ENCODE measurements around the gene COL28A1.
"Not testable (repeated sequence)": the region's sequence is repeated elsewhere in the genome, so short reads cannot be mapped to it uniquely, and the experiment has no call there.

Gene COL28A1

GRCh38 chr7:7408001-7408770 is 127.5 kb downstream of the COL28A1 start:
- DNase-seq = no peak

DNA sequence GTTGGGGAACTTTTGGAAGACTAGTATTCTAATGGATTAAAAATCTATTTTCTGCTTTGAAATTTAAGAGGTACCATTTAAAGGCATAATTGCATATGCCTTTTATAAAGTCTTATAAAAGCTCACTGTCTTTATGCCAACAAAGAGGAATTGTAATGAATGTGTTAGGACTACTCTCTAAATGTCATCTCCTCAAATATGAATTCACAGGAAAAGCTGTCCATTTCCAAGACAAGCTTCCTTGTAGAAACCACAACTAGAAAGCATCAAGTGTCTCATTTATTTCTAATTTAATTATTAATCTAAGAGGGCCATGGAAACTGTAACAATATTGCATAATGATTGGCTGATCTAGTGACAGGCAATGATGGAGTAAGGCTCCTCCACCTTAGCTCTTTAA is 130.2 kb downstream of the COL28A1 start:
- no peak for DNase-seq

DNA sequence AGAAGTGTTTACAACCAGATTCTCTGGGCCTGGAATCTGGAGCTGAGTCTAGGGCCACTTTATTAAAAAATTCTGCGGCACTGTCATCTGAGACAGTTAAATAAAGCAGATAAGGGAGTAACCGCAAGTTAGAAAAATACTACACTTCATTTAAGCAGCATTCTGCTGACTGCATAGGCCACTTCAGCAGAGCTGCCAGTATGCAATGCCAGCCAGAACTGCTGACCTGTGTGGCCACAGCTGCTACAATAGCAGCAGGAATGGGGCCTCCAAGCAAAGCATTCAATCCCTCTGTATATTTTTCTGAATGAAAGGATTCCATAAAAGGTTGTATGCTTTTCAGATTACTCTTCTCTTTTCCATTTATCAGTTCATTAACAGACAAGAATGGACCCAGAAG is 136.0 kb downstream of the COL28A1 start:
- no peak for DNase-seq

DNA sequence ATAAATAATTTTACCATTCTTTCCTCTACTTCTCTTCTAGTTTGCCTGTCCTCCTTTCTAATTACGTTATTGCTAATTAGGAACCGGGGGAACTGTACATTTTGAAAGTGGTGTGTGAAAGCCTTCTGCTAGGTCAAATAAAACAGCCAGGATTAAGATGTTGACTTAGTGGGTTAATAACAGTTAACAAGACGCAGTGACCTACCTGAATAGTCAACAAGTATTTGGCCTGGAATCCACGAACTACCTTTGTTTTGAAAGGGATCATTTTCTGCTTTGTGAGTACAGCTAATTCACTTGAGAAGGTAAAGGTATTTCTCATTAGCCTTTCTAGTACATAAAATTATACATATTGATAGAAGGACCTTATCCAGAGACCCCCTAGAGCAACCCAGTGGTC is 139.9 kb downstream of the COL28A1 start:
- DNase-seq = no peak

GRCh38 chr7:7388164-7388563 is 147.5 kb downstream of the COL28A1 start:
- DNase-seq = not testable (repeated sequence)

DNA sequence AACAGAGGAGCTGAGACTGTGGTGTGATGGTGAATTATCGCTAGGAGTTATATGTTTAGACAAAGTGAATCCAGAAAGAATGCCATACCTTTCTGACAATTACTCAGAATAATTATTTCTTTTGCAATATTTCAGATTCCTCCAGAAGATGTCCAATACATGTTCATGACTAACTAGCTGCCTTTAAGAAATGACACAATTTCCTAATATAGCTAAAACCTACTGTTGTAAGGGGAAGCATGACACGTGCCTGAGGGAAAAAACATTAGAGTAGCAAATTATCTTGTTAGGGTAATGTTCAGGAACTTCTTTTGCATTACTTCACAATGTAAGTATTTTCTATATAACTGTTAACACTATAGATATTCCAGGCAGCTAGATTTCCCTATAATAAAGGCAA is 150.3 kb downstream of the COL28A1 start:
- no peak for DNase-seq

DNA sequence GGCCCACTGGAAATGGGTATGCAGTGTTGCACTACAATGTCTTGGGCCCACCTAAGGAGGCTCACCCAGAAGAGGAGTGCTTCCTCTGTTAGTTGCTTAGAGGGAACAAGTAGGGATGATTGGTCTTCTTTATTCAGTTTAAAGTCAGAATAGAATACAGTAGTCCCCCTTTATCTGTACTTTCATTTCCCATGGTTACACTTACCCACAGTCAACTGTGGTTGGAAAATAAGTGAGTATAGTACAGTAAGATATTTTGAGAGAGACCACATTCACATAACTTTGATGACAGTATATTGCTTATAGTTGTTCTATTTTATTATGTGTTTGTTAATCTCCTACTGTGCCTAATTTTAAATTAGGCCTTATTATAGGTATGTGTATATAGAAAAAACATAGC is 151.4 kb downstream of the COL28A1 start:
- DNase-seq = no peak

DNA sequence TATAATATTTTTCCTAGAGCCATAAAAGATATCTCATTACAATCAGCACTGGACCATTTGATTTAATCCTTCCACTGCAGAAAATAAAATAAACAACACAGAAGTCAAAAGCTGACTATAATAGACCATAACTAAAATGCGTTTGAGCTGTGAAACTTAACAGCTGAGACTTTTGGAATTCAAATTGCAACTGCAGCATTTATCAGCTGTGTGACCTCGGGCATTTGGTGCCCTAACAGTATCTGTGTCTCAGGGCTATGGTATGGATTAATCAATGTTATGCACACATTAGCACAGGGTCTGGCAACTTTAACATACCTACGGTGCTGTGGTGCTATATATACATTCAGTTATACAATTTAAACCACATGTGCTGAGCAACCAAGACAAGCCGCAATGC is 160.1 kb downstream of the COL28A1 start:
- DNase-seq = no peak

DNA sequence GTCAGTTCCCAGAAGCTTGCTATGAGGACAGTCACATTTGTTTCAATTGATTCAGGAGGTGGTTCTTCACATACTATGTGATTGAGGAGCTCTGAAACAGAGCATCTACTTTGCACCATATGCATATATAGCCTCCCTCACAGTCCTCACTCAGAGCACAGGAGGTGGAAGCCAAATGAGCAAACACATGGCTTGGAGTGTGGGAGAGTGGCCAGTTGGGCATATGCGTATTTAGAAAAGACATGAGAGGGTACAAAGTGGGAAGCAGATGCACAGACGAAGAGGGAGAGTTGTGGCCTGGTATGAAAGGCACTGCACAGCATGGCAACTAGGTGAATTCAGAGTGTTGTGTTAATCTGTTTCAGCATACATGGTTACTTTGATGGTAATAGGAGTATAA is 165.6 kb downstream of the COL28A1 start:
- DNase-seq = no peak

- DNase-seq = no peak
Measured at GRCh38 chr7:7369134-7369533, 166.5 kb downstream of the COL28A1 start.

DNA sequence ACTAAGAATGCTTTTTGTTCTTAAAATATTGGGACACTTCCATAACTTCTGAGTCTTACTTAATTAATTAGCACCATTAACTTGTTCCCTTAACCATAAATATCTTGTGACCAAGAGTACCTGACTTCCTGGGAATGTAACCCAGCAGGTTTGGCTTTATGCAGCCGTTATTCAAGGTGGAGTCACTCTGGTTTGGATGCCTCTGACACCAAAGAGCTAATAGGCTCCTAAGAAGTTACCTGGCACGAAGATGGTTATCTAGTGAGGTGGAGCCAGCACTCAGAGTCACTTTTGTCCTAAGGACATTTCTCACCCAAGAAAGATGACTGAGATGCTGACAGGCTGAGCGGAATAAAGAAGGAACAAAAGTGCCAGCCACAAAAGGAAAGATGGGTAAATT is 181.0 kb downstream of the COL28A1 start:
- DNase-seq = no peak

- DNase-seq = no peak
Measured at GRCh38 chr7:7352845-7353244, 182.8 kb downstream of the COL28A1 start.

GRCh38 chr7:7351832-7352231 is 183.8 kb downstream of the COL28A1 start:
- no peak for DNase-seq

- no peak for DNase-seq
Measured at GRCh38 chr7:7351156-7351555, 184.5 kb downstream of the COL28A1 start.

DNA sequence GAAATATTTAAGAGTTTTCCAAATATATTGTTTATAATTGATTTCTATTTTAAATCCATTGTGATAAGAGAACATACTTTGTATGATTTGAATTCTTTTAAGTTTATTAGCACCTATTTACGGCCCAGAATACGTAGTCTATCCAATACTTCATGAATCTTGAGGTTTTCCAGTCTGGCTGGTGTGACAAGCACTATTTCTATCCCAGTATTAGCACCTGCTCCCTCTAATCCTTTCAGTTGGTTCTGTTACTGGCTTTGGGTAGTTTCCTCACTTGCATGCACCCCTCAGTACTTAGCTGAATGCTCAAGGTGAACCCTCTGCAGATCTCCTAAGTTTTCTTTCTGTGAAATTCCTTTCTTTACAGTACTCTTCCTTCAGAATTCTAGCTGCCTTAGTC is 186.5 kb downstream of the COL28A1 start:
- DNase-seq = no peak

DNA sequence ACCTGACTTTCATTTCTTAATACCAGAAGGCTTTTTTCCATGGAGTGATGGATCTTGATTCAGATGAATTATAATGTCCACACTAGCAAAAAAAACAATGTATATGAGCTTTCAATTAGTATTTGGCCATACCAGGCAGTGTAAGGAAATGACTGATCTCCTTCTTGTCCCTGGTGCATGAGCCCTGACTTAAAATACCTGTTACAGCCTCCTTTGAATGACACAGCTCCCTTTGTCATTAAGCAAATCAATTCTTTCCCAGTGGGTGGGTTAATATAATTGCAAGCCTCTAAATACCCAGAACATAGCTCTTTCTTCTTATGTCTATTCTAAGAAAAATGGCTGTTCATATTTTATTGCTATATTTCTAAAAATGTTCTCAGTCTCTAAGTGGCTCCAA is 188.6 kb downstream of the COL28A1 start:
- DNase-seq = no peak

DNA sequence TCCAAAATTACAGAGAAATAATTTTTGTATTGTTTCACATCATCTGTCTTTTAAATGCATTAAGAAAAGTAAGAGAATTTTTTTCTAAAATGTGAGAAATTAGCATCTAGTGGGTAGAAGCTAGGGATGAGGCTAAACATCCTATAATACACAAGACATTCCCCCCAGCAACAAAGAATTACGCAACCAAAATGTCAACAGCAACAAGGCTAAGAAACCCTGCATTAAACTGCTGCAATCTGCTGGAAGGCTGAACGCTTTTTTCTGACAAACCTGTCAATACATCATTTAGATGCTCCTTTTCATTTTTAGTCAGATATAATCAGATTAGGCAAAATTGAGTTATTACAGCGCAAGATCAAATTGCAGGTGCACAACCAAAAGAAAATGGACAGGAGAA is 191.1 kb downstream of the COL28A1 start:
- DNase-seq = no peak

DNA sequence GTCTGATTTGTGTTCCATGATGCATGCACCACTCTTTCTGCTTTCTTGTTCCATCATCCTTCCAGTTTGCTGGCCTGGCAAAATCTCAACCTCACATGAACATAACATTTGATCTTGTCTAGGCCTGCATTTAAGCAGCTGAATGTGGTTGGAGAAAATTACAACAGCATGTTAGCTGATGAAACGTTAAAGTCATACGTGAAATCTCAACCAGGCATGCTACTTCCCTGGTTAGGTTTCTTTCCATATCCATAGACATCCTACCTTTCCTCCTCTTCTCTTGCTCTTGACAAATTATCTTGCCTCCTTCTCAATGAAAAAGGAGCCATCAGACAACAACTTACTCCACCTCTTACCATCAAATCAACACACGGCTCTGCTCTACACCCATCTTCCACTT is 199.8 kb downstream of the COL28A1 start:
- no peak for DNase-seq

DNA sequence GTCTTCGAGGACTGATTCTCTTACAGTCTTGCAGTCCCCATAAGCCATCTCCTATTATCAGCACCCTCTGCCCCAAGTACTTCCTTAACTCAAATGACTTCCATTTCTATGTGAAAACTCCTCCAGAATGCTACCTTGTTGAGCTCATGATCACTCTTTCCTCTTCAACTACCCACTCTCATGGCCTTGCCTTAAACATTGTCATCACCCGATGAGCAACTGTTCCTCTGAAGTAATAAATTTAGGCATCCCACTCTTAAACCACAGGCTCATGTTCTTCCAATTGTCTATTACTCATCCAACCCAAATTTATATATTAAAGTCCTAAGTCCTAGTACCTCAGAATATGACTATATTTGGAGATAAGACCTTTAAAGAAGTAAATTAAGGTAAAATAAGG is 200.5 kb downstream of the COL28A1 start:
- no peak for DNase-seq

DNA sequence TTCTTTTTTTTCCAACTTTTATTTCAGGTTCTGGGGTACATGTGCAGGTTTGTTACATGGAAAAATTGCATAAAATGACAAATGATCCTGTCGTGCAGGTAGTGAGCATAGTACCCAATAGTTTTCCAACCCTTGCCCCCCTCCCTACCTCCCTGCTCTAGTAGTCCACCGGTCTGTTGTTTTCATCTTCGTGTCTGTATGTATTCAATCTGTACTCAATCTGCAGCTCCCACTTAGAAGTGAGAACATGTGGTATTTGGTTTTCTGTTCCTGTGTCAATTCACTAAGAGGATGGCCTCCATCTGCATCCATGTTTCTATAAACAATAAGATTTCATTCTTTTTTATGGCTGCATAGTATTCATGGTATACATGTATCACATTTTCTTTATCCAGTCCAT is 202.1 kb downstream of the COL28A1 start:
- no peak for DNase-seq

DNA sequence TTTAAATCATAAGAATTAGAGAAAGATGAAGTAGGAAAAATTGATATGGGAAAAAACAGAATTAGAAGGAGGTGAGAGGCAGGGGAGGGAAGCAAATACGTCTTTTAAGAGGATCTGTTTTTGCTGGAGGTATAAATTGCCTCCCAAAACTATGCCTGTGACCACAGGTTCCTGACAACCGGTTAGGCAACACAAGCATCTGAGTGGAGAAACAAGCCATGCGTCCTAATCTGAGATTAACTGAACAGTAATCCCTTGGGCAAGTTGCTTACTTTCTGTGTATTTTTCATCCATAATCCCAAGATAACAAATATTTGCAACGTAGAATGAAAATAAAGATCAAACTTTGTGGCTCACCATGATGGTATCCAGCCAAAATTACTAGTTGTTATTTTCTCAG is 204.2 kb downstream of the COL28A1 start:
- no peak for DNase-seq

- no peak for DNase-seq
Measured at GRCh38 chr7:7330997-7331396, 204.7 kb downstream of the COL28A1 start.

DNA sequence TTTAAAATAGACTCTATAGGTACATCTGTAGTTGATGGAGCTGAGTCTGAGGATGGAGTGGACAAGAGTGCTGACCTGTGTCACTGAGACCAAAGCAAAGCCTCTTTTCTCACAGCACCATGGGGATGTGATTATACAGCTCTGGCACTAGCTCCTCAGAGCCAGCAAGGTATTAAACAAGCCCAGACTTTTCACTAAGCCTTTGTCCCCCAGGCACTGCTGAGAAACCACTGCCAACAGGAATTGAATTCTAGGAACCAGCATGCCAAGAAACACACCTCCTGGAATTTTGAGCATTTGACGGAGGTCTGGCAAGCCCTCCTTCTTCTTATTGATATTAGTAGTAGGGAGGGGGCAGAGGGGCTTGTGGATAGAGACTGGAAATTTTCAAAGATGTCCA is 206.3 kb downstream of the COL28A1 start:
- no peak for DNase-seq

GRCh38 chr7:7327423-7327822 is 208.2 kb downstream of the COL28A1 start:
- DNase-seq = no peak

DNA sequence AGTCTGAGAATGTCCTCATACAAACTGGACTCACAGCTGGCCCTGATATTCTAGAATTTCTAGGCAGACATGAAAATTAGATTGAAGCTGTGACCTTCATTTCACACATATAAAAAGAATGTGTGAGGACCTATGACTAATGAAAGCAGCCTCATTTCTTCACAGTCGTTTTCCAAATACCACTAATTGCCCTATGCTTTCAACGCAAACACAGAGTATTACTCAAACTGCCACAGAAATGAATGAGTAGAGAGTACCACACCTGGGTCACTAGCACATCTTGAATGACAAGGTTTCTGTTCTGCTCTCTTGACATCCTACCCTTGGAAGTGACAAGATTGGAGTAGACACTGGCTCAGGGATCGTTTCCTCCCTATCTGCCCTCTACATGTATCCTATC is 211.0 kb downstream of the COL28A1 start:
- no peak for DNase-seq

Data from cerebellar nuclear complex (tissue), 1 donor.